Type B pancreatic cell (in vitro differentiated cells): ENCODE data around the gene TBC1D19. TPM values are rescaled to one million over a fixed set of nuclear protein-coding genes. Genes with fewer than 3 reads are reported as not detected.
"Not testable (repeated sequence)": the region's sequence is repeated elsewhere in the genome, so short reads cannot be mapped to it uniquely, and the experiment has no call there.

ENCODE experiments used
- DNase-seq: peaks from one replicate; pipeline ENCODE4 v3.0.0; 2021; ENCODE audit warnings: mixed read lengths; ENCODE audit not compliant: unreplicated experiment; ENCODE audit errors: extremely low spot score
- H3K27ac Mint-ChIP-seq: 2 replicates; pipeline ENCODE4 v1.8.0; 2021; ENCODE audit warnings: mild to moderate bottlenecking, mixed read lengths
- H3K27me3 Mint-ChIP-seq: 2 replicates; pipeline ENCODE4 v1.8.0; 2021; ENCODE audit warnings: mixed read lengths
- H3K36me3 Mint-ChIP-seq: 2 replicates; pipeline ENCODE4 v1.8.0; 2021; ENCODE audit warnings: mixed read lengths
- H3K4me1 Mint-ChIP-seq: one replicate; pipeline ENCODE4 v1.8.0; 2021; ENCODE audit warnings: mixed read lengths; ENCODE audit not compliant: unreplicated experiment
- H3K4me3 Mint-ChIP-seq: 2 replicates; pipeline ENCODE4 v1.8.0; 2021; ENCODE audit warnings: mild to moderate bottlenecking, mixed read lengths
- H3K9me3 Mint-ChIP-seq: 2 replicates; pipeline ENCODE4 v1.8.0; 2021; ENCODE audit warnings: mixed read lengths
- total RNA-seq: library from RNA; stranded (reverse); gene quantifications from 2 replicates; pipeline ENCODE4 v1.2.1, GENCODE V29; 2021; ENCODE audit warnings: low replicate concordance
- TF ChIP-seq, protein P1 (sequence below): fragments of 200-600 bp; sonication (generic); conservative IDR thresholded peaks from 2 replicates; pipeline ENCODE4 v1.5.0; 2021; ENCODE audit warnings: antibody characterized with exemption, mild to moderate bottlenecking

Gene TBC1D19
- total RNA-seq, 1 donor from 2014 or later, result 11.8 TPM

DNA sequence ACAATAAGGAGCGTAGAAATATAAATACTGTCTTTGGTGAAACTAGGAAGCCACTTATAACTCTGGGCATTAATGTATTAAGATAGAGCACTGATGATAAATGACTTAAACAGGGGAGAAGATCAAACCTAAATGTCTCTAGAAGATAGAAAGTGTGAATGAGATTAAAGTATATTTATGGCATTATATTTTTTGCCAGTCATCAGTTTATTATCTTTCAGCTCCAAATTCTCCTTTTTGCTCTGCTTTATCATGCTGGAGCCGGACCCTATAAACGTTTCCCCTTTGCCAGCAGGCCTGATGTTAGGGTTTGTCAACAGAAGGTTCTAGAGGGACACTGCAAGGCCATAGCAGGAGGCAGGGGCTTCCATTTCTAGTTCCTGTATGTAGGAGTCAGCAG is 76.4 kb downstream of the TBC1D19 start:
- no peaks in the 10 kb centered on the region for H3K4me1 Mint-ChIP-seq
- no peaks in the 10 kb centered on the region for H3K9me3 Mint-ChIP-seq
- peaks cover 28% of the 10 kb centered on the region for H3K36me3 Mint-ChIP-seq
- no peak overlapping the region for H3K4me3 Mint-ChIP-seq
- TF ChIP-seq, protein P1, sequence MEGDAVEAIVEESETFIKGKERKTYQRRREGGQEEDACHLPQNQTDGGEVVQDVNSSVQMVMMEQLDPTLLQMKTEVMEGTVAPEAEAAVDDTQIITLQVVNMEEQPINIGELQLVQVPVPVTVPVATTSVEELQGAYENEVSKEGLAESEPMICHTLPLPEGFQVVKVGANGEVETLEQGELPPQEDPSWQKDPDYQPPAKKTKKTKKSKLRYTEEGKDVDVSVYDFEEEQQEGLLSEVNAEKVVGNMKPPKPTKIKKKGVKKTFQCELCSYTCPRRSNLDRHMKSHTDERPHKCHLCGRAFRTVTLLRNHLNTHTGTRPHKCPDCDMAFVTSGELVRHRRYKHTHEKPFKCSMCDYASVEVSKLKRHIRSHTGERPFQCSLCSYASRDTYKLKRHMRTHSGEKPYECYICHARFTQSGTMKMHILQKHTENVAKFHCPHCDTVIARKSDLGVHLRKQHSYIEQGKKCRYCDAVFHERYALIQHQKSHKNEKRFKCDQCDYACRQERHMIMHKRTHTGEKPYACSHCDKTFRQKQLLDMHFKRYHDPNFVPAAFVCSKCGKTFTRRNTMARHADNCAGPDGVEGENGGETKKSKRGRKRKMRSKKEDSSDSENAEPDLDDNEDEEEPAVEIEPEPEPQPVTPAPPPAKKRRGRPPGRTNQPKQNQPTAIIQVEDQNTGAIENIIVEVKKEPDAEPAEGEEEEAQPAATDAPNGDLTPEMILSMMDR, result no peak
- H3K27me3 Mint-ChIP-seq, result no peaks in the 10 kb centered on the region
- no peak overlapping the region for H3K27ac Mint-ChIP-seq
- no peak for DNase-seq

- H3K4me1 Mint-ChIP-seq, result no peaks in the 10 kb centered on the region
- no peaks in the 10 kb centered on the region for H3K9me3 Mint-ChIP-seq
- peaks cover 11% of the 10 kb centered on the region for H3K36me3 Mint-ChIP-seq
- DNase-seq, result no peak
- H3K4me3 Mint-ChIP-seq, result no peak overlapping the region
- TF ChIP-seq, protein P1, result no peak
- no peak overlapping the region for H3K27ac Mint-ChIP-seq
- no peaks in the 10 kb centered on the region for H3K27me3 Mint-ChIP-seq
Observed at GRCh38 chr4:26663888-26664287, 80.0 kb downstream of the TBC1D19 start.

DNA sequence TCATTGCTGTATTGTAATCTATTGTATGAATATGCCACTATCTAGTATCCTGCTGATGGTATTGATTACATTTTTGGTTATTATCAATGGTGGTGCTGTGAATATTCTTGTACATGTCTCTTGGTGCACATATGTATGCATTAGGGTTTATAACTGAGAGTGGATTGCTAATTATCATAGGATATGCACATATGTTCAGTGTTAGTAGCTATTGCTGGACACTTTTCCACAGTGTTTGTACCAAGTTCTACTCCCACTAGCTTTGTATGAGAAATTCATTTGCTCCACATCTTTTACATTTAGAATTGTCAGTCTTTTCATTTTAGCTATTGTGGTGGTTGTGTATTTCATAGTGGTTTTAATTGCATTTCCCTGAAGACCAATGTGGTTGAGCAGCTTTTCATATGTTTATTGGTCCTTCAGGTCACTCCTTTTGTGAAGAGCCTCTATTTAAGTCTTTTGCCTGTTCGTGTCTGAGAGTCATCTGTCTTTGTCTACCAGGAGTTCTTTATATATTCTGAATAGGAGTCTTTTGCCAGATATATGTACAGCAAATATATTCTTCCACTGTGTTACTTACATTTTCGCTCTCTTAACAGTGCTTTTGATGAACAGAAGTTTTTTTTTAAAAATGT is 87.1 kb downstream of the TBC1D19 start:
- Mint-ChIP-seq H3K4me3 (no peak overlapping the region), H3K4me1 (peaks cover 5% of the 10 kb centered on the region), H3K36me3 (peaks cover 5% of the 10 kb centered on the region), H3K9me3 (no peaks in the 10 kb centered on the region), H3K27ac (no peak overlapping the region), H3K27me3 (no peaks in the 10 kb centered on the region)
- TF ChIP-seq, protein P1, result no peak
- no peak for DNase-seq

GRCh38 chr4:26679040-26679695 is 95.3 kb downstream of the TBC1D19 start:
- not testable (repeated sequence) for H3K27me3 Mint-ChIP-seq, H3K9me3 Mint-ChIP-seq, H3K4me3 Mint-ChIP-seq, H3K4me1 Mint-ChIP-seq, H3K27ac Mint-ChIP-seq, DNase-seq
- H3K36me3 Mint-ChIP-seq, result peaks cover 37% of the 10 kb centered on the region

GRCh38 chr4:26682436-26682835 is 98.6 kb downstream of the TBC1D19 start:
- Mint-ChIP-seq H3K9me3 (peaks cover 10% of the 10 kb centered on the region), H3K27ac (no peak overlapping the region), H3K27me3 (no peaks in the 10 kb centered on the region), H3K4me1 (no peaks in the 10 kb centered on the region), H3K4me3 (no peak overlapping the region), H3K36me3 (peaks cover 34% of the 10 kb centered on the region)
- no peak for DNase-seq
- TF ChIP-seq, protein P1, result no peak

- Mint-ChIP-seq H3K4me1 (no peaks in the 10 kb centered on the region), H3K36me3 (peaks cover 20% of the 10 kb centered on the region), H3K9me3 (no peaks in the 10 kb centered on the region), H3K4me3 (no peak overlapping the region), H3K27me3 (no peaks in the 10 kb centered on the region), H3K27ac (no peak overlapping the region)
- no peak for DNase-seq
- TF ChIP-seq, protein P1, result no peak
Observed at GRCh38 chr4:26685250-26685649, 101.4 kb downstream of the TBC1D19 start.
